GM23338 (cell line): ENCODE results near the gene PTPRN2. TPM values are rescaled to one million over a fixed set of nuclear protein-coding genes. Genes with fewer than 3 reads are reported as not detected.

Experiments
- ATAC-seq: fragments of 200-7000 bp; cut with Tn5 transposase; 3 replicates; pipeline ENCODE4 v1.9.1; 2020
- DNase-seq: peaks from one replicate; pipeline ENCODE4 v3.0.0-alpha.2; 2015; ENCODE audit warnings: low spot score
- H2AFZ ChIP-seq: fragments of 200-600 bp; sonication (generic); 2 replicates; pipeline ENCODE4 v1.8.0; 2016; ENCODE audit warnings: antibody characterized with exemption, mild to moderate bottlenecking, moderate library complexity
- H3F3A ChIP-seq: fragments of 200-600 bp; sonication (generic); replicated peaks from 2 replicates; pipeline ENCODE4 v1.8.0; 2017; ENCODE audit warnings: antibody characterized with exemption, mixed run types, low read depth
- H3K27ac ChIP-seq: fragments of 200-600 bp; sonication (generic); 2 replicates; pipeline ENCODE4 v1.6.1; 2016; ENCODE audit warnings: low read depth
- H3K27me3 ChIP-seq: fragments of 200-600 bp; sonication (generic); 2 replicates; pipeline ENCODE4 v1.8.0; 2016; ENCODE audit warnings: mild to moderate bottlenecking, mixed run types, moderate library complexity; ENCODE audit not compliant: insufficient read depth
- H3K36me3 ChIP-seq: fragments of 200-600 bp; sonication (generic); 2 replicates; pipeline ENCODE4 v1.8.0; 2016; ENCODE audit warnings: mild to moderate bottlenecking; ENCODE audit not compliant: insufficient read depth
- H3K4me1 ChIP-seq: fragments of 200-600 bp; sonication (generic); 2 replicates; pipeline ENCODE4 v1.8.0; 2016; ENCODE audit warnings: mild to moderate bottlenecking, moderate library complexity; ENCODE audit not compliant: insufficient read depth
- H3K4me2 ChIP-seq: fragments of 200-600 bp; sonication (generic); 2 replicates; pipeline ENCODE4 v1.7.1; 2017; ENCODE audit warnings: mixed run types
- H3K4me3 ChIP-seq: fragments of 200-600 bp; sonication (generic); 2 replicates; pipeline ENCODE4 v1.6.1; 2016; ENCODE audit warnings: mixed run types
- H3K79me2 ChIP-seq: fragments of 200-600 bp; sonication (generic); replicated peaks from 2 replicates; pipeline ENCODE4 v1.8.0; 2017; ENCODE audit warnings: mild to moderate bottlenecking; ENCODE audit not compliant: insufficient read depth
- H3K9me2 ChIP-seq: fragments of 200-600 bp; sonication (generic); 2 replicates; pipeline ENCODE4 v1.8.0; 2017; ENCODE audit not compliant: insufficient read depth
- H4K20me1 ChIP-seq: fragments of 200-600 bp; sonication (generic); replicated peaks from 2 replicates; pipeline ENCODE4 v1.8.0; 2017; ENCODE audit warnings: mild to moderate bottlenecking; ENCODE audit not compliant: insufficient read depth
- H3K27ac Mint-ChIP-seq: 2 replicates; pipeline ENCODE4 v1.8.0; 2020; ENCODE audit warnings: inconsistent platforms, mild to moderate bottlenecking, moderate library complexity, mixed read lengths
- H3K27me3 Mint-ChIP-seq: 3 replicates; pipeline ENCODE4 v1.8.0; 2022; ENCODE audit warnings: low read depth, mild to moderate bottlenecking, moderate library complexity, mixed read lengths, inconsistent platforms; ENCODE audit not compliant: insufficient read depth, poor library complexity
- H3K36me3 Mint-ChIP-seq: 3 replicates; pipeline ENCODE4 v1.8.0; 2021; ENCODE audit warnings: low read depth, mild to moderate bottlenecking, inconsistent platforms, moderate library complexity, mixed read lengths
- H3K4me1 Mint-ChIP-seq: 3 replicates; pipeline ENCODE4 v1.8.0; 2020; ENCODE audit warnings: mild to moderate bottlenecking, inconsistent platforms, mixed read lengths
- H3K4me3 Mint-ChIP-seq: 3 replicates; pipeline ENCODE4 v1.8.0; 2021; ENCODE audit warnings: moderate library complexity, mild to moderate bottlenecking, inconsistent platforms, mixed read lengths
- H3K9me3 Mint-ChIP-seq: 3 replicates; pipeline ENCODE4 v1.8.0; 2020; ENCODE audit warnings: moderate library complexity, mild to moderate bottlenecking, inconsistent platforms, mixed read lengths
- CREB1 ChIP-seq: fragments of 250-450 bp; sonication (Bioruptor Pico); IDR thresholded peaks from 2 replicates; pipeline ENCODE4 v1.5.0; 2020; ENCODE audit warnings: low read depth, mild to moderate bottlenecking, moderate library complexity
- ETS1 ChIP-seq: IDR thresholded peaks from 2 replicates; pipeline ENCODE4 v1.6.1; 2016; ENCODE audit warnings: antibody characterized with exemption
- EZH2 ChIP-seq: fragments of 200-600 bp; sonication (generic); IDR thresholded peaks from one replicate; pipeline ENCODE4 v1.8.0; 2017; ENCODE audit warnings: antibody characterized with exemption, mild to moderate bottlenecking, low read depth; ENCODE audit not compliant: unreplicated experiment
- EZH2phosphoT487 ChIP-seq: fragments of 200-600 bp; sonication (generic); IDR thresholded peaks from one replicate; pipeline ENCODE4 v1.8.1; 2018; ENCODE audit warnings: antibody characterized with exemption; ENCODE audit not compliant: unreplicated experiment
- NANOG ChIP-seq: IDR thresholded peaks from 2 replicates; pipeline ENCODE4 v1.6.1; 2016; ENCODE audit warnings: antibody characterized with exemption, borderline replicate concordance
- REST ChIP-seq: IDR thresholded peaks from one replicate; pipeline ENCODE4 v1.6.1; 2018; ENCODE audit warnings: antibody characterized with exemption; ENCODE audit not compliant: unreplicated experiment
- STAT1 ChIP-seq: IDR thresholded peaks from one replicate; pipeline ENCODE4 v1.6.1; 2016; ENCODE audit warnings: antibody characterized with exemption; ENCODE audit not compliant: unreplicated experiment
- ZNF114 ChIP-seq: fragments of 250-450 bp; sonication (Bioruptor Pico); IDR thresholded peaks from 2 replicates; pipeline ENCODE4 v1.5.0; 2020; ENCODE audit warnings: mild to moderate bottlenecking, moderate library complexity
- ZNF331 ChIP-seq: fragments of 250-450 bp; sonication (Bioruptor Pico); IDR thresholded peaks from 2 replicates; pipeline ENCODE4 v1.5.0; 2020; ENCODE audit warnings: low read depth, mild to moderate bottlenecking, moderate library complexity
- ZNF462 ChIP-seq: fragments of 250-450 bp; sonication (Bioruptor Pico); IDR thresholded peaks from 2 replicates; pipeline ENCODE4 v1.5.0; 2020; ENCODE audit warnings: mild to moderate bottlenecking, moderate library complexity
- polyA plus RNA-seq: library from polyadenylated mRNA; unstranded; fragments of >200 nt; fragmentation: Nextera tagmentation; extraction: Ambion mirVana; gene quantifications from 2 replicates; pipeline ENCODE4 v1.2.1, GENCODE V29; 2016
- total RNA-seq: library from RNA; depleted of rRNA; stranded (reverse); fragments of >200 nt; shearing (Covaris generic); gene quantifications from 2 replicates; pipeline ENCODE4 v1.2.3, GENCODE V29; 2014
- TF ChIP-seq, protein P1 (sequence below), 2 experiments: fragments of 200-600 bp in 1 of 2; sonication (generic) in 1 of 2; conservative IDR thresholded peaks; 2 replicates each; pipeline versions ENCODE4 v1.5.1 to v1.6.1; 2016 to 2017; ENCODE audit warnings: antibody characterized with exemption in 2 of 2, low read depth in 2 of 2, mild to moderate bottlenecking in 2 of 2, moderate library complexity in 1 of 2

The PTPRN2 gene
- total and polyA plus RNA-seq, 2 experiments from 2014 or later, result 0.87 to 4.0 TPM

DNA sequence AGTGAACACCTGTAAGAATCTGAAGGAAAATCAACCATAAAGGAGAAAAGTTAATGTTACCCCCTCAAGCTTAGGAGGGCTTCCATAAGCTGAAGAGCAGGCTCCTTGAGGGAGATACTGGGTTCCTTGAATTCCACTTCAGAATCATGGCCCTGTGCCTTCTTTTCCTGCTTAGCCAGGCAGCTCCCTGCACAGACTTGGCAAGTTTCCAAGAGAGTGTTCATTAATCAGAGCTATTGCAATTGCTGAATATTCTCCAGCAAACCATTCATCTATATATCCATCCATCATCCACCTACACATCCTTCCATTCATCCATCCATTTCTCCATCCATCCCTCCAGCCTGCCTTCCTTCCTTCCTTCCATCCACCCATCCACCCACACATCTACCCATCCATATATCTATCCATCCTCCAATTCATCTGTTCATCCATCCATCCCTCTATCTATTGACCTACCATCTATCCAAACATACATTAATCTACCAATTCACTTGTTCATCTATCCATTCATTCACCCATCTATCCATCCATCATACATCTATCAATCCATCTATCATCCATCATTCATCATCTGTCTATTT is 574.4 kb downstream of the PTPRN2 start:
- no peak for DNase-seq
- Mint-ChIP-seq H3K9me3 (no peaks in the 10 kb centered on the region; the same call in none of the 3 replicates), H3K4me1 (no peaks in the 10 kb centered on the region), H3K27me3 (peaks cover 4% of the 10 kb centered on the region), H3K27ac (no peak overlapping the region), H3K36me3 (peaks cover 38% of the 10 kb centered on the region), H3K4me3 (no peak overlapping the region)
- no peak for ATAC-seq
- H2AFZ ChIP-seq, result no peak overlapping the region
- H3K4me3 ChIP-seq, result no peak overlapping the region
- H3K9me2 ChIP-seq, result no peaks in the 10 kb centered on the region
- no peaks in the 10 kb centered on the region for H4K20me1 ChIP-seq
- no peaks in the 10 kb centered on the region for H3F3A ChIP-seq
- H3K36me3 ChIP-seq, result no peaks in the 10 kb centered on the region
- no peaks in the 10 kb centered on the region for H3K4me1 ChIP-seq
- H3K27me3 ChIP-seq, result no peaks in the 10 kb centered on the region
- no peak overlapping the region for H3K27ac ChIP-seq
- no peaks in the 10 kb centered on the region for H3K79me2 ChIP-seq
- no peak overlapping the region for H3K4me2 ChIP-seq
- no peak for TF ChIP-seq ETS1
- TF ChIP-seq, protein P1, sequence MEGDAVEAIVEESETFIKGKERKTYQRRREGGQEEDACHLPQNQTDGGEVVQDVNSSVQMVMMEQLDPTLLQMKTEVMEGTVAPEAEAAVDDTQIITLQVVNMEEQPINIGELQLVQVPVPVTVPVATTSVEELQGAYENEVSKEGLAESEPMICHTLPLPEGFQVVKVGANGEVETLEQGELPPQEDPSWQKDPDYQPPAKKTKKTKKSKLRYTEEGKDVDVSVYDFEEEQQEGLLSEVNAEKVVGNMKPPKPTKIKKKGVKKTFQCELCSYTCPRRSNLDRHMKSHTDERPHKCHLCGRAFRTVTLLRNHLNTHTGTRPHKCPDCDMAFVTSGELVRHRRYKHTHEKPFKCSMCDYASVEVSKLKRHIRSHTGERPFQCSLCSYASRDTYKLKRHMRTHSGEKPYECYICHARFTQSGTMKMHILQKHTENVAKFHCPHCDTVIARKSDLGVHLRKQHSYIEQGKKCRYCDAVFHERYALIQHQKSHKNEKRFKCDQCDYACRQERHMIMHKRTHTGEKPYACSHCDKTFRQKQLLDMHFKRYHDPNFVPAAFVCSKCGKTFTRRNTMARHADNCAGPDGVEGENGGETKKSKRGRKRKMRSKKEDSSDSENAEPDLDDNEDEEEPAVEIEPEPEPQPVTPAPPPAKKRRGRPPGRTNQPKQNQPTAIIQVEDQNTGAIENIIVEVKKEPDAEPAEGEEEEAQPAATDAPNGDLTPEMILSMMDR (conservative IDR thresholded peaks at IDR 0.05; ENCODE audit: low read depth in 2 of 2), result no peak
- TF ChIP-seq NANOG, result no peak
- TF ChIP-seq CREB1, result no peak
- no peak for TF ChIP-seq REST
- no peak for TF ChIP-seq EZH2
- TF ChIP-seq ZNF331, result no peak
- no peak for TF ChIP-seq STAT1
- TF ChIP-seq ZNF114 (CRISPR knock-in tag), result no peak
- no peak for TF ChIP-seq ZNF462 (CRISPR knock-in tag)
- no peak for TF ChIP-seq EZH2phosphoT487
